ENCODE data around the gene CYFIP1. TPM values are rescaled to one million over a fixed set of nuclear protein-coding genes. Genes with fewer than 3 reads are reported as not detected.

Gene CYFIP1
- total RNA-seq, 1 donor: 107 TPM

DNA sequence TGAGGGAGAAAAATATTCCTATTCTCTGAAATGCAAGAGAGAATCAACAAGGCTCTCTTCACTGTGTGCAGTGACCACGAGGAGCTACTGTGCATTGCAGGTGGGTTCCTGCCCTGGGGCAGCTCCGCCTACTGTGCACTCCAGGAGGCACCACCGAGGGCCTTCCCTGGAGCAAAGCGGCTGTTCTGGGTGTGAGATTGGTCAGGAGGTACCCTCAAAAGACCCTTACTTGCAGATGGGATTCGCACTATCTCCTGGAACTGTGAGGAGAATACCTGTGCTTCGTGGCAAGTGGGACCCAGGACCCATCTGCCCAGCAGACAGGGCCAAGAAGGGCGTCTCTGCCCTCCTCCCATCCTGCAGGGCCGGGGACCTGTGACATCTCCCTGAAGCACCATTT is 68.9 kb downstream of the CYFIP1 start:
- no peaks in the 10 kb centered on the region for H3K9me3 ChIP-seq (ENCODE audit: low read depth, low read length)
- H3K27ac ChIP-seq (ENCODE audit: low read depth, low read length): no peak overlapping the region
- H3K36me3 ChIP-seq (ENCODE audit: insufficient read depth, low read length): peaks cover 63% of the 10 kb centered on the region
- no peak overlapping the region for H3K4me3 ChIP-seq (ENCODE audit: insufficient read depth, low read length)
- H3K27me3 ChIP-seq (ENCODE audit: insufficient read depth, low read length): no peaks in the 10 kb centered on the region
- H2AFZ ChIP-seq (ENCODE audit: low read length): no peak overlapping the region
- H4K20me1 ChIP-seq (ENCODE audit: insufficient read depth, low read length): no peaks in the 10 kb centered on the region
- TF ChIP-seq CTCF (IDR thresholded peaks at IDR 0.05; ENCODE audit: extremely low read depth, low read depth, low read length): no peak
- H3K4me2 ChIP-seq (ENCODE audit: insufficient read depth, low read length): no peak overlapping the region
- no peaks in the 10 kb centered on the region for H3K4me1 ChIP-seq (ENCODE audit: insufficient read depth, low read length)
- peak; percentile 67 for DNase-seq (ENCODE audit: insufficient read length, low spot score, missing footprints)
- H3K79me2 ChIP-seq (ENCODE audit: insufficient read depth, low read length): no peaks in the 10 kb centered on the region

DNA sequence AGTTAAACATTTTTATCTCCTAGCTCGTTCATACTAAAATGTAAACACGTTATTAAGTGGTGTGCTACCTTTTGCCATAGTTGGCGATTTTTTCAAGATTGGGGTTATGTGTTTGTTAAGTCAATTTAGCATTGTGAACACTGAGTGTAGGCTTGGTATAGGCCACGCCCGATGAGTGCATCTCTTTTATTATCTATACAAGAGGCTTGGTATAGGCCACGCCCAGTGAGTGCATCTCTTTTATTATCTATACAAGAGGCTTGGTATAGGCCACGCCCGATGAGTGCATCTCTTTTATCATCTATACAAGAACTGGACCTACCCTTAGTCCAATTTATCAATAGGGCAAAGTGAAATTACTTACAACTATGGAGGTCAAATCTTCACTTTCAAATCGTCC is 71.3 kb downstream of the CYFIP1 start:
- Histone ChIP-seq H2AFZ (ENCODE audit: low read length) (no peak overlapping the region), H3K4me3 (ENCODE audit: insufficient read depth, low read length) (no peak overlapping the region), H3K27ac (ENCODE audit: low read depth, low read length) (no peak overlapping the region), H3K4me1 (ENCODE audit: insufficient read depth, low read length) (no peaks in the 10 kb centered on the region), H3K9me3 (ENCODE audit: low read depth, low read length) (no peaks in the 10 kb centered on the region), H3K4me2 (ENCODE audit: insufficient read depth, low read length) (no peak overlapping the region), H3K36me3 (ENCODE audit: insufficient read depth, low read length) (peaks cover 68% of the 10 kb centered on the region), H3K27me3 (ENCODE audit: insufficient read depth, low read length) (no peaks in the 10 kb centered on the region), H4K20me1 (ENCODE audit: insufficient read depth, low read length) (no peaks in the 10 kb centered on the region), H3K79me2 (ENCODE audit: insufficient read depth, low read length) (no peaks in the 10 kb centered on the region)
- peak; percentile 38 for DNase-seq (ENCODE audit: insufficient read length, low spot score, missing footprints)
- TF ChIP-seq CTCF (IDR thresholded peaks at IDR 0.05; ENCODE audit: extremely low read depth, low read depth, low read length): no peak

DNA sequence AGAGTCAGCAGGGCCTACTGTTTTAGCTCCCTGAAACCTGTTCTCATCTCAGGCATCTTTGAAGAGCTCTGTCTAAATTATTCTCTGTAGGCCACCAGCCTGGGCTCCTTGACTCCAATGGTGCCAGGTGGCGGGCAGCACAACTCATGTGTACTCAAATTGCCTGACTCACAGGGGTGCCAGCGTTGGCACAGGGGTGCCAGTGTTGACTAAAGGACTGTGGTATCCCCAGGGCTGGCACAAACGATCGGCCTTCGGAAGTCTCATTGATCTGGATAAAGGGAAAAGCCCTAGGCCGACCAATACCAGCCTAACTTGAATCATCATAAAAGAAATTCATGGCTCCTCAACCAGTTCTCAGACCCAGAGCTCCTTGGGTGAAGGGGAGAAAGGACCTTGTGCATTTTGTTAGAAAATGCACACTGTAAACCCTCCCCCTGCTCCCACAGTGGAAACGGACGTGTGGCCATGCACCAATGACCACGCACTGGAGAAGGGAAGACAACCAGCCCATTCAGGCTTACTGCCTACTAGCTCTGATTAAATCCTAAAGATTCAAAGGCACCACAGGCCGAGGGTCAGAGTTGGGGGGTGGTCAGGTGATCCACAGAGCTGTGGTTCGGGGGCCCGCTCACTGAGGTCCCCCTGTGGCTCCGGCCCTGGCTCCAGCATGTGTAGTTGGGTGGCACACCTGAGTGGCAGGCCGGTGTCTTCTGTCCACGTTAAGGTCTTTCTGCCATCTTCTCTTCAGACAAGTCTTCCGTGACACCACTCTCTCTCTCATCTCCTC is 72.8 kb downstream of the CYFIP1 start:
- no peaks in the 10 kb centered on the region for H3K27me3 ChIP-seq (ENCODE audit: insufficient read depth, low read length)
- H2AFZ ChIP-seq (ENCODE audit: low read length): no peak overlapping the region
- H3K4me3 ChIP-seq (ENCODE audit: insufficient read depth, low read length): no peak overlapping the region
- DNase-seq (ENCODE audit: insufficient read length, low spot score, missing footprints): peak; percentile 38
- no peaks in the 10 kb centered on the region for H3K79me2 ChIP-seq (ENCODE audit: insufficient read depth, low read length)
- H3K27ac ChIP-seq (ENCODE audit: low read depth, low read length): no peak overlapping the region
- H3K4me1 ChIP-seq (ENCODE audit: insufficient read depth, low read length): no peaks in the 10 kb centered on the region
- H3K36me3 ChIP-seq (ENCODE audit: insufficient read depth, low read length): peaks cover 70% of the 10 kb centered on the region
- TF ChIP-seq CTCF (IDR thresholded peaks at IDR 0.05; ENCODE audit: extremely low read depth, low read depth, low read length): no peak
- no peak overlapping the region for H3K4me2 ChIP-seq (ENCODE audit: insufficient read depth, low read length)
- H3K9me3 ChIP-seq (ENCODE audit: low read depth, low read length): no peaks in the 10 kb centered on the region
- H4K20me1 ChIP-seq (ENCODE audit: insufficient read depth, low read length): no peaks in the 10 kb centered on the region

DNA sequence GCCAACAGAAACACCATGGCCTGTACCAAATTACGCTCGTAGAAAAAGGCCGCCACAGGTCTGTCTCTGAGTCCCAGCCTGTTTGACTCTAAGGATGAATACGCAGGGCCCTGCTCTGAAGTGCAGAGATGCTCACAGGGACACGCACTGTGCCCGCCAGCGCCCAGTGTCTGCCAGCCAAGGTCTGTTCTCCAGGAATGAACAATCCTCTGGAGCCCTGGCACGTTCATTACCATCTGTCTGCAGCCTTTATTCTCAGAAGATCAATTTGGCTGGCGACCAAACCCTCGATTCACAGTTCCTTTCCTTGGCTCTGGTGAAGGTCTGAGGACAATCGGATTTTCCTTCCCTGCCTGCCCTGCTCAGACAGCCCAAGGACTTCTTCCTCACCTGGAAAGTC is 75.4 kb downstream of the CYFIP1 start:
- Histone ChIP-seq H3K4me2 (ENCODE audit: insufficient read depth, low read length) (no peak overlapping the region), H4K20me1 (ENCODE audit: insufficient read depth, low read length) (no peaks in the 10 kb centered on the region), H3K27ac (ENCODE audit: low read depth, low read length) (no peak overlapping the region), H3K4me3 (ENCODE audit: insufficient read depth, low read length) (no peak overlapping the region), H3K36me3 (ENCODE audit: insufficient read depth, low read length) (peaks cover 59% of the 10 kb centered on the region), H3K79me2 (ENCODE audit: insufficient read depth, low read length) (no peaks in the 10 kb centered on the region), H3K4me1 (ENCODE audit: insufficient read depth, low read length) (no peaks in the 10 kb centered on the region), H3K9me3 (ENCODE audit: low read depth, low read length) (no peaks in the 10 kb centered on the region), H3K27me3 (ENCODE audit: insufficient read depth, low read length) (no peaks in the 10 kb centered on the region), H2AFZ (ENCODE audit: low read length) (no peak overlapping the region)
- TF ChIP-seq CTCF (IDR thresholded peaks at IDR 0.05; ENCODE audit: extremely low read depth, low read depth, low read length): no peak
- peak; percentile 29 for DNase-seq (ENCODE audit: insufficient read length, low spot score, missing footprints)

All from osteoblast (primary cell).